GM18511 (cell line): ENCODE measurements around the gene NXN.
"Not testable (repeated sequence)": the region's sequence is repeated elsewhere in the genome, so short reads cannot be mapped to it uniquely, and the experiment has no call there.

Source experiments
- ATAC-seq: cut with Tn5 transposase; IDR thresholded peaks from one replicate; pipeline ENCODE4 v1.9.1; 2021; ENCODE audit warnings: mild to moderate bottlenecking, moderate library complexity; ENCODE audit not compliant: unreplicated experiment

The NXN gene

DNA sequence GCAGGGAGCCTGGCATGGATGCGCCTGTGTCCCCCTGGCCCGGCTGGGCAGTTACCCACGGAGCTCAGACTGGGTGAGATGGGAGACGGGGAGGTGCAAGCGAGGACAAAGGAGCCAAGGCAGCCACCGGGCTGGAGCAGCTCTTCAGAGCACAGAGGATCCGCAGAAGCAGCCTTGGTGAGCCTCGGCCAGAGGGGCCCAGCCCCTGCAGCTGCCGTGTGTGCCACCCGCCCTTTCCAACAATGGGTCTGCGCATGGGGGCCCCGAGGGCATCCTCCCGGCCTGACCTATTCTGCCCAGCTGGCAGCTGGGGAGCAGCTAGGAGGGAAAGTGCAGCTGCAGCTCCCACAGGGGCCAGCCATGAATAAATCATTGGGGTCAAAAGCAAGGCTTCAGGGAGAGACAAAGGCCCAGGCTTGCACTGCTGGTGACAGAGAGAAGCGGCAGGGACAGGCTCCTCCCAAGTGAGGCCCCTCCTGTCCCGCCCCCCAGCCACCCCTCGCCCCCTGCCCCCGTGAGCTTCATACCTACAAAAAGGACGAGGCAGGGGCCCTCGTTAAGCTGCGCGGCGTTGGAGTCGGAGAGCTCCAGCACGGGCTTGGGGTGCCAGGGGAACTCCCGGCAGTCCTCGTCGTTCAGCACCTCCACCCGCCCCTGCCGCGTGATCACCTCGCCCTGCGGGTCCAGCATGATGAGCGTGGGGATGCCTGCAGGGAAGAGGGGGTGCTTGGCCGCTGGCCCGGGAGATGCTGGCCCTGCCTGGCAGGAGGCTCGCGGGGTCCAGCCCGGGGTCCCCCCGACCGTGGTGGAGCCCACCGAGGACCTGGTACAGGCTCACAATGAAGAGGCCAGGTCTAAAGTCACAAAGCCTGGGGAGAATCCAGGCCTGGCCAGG lies 174.8 kb downstream of the NXN start:
- no peak for ATAC-seq

DNA sequence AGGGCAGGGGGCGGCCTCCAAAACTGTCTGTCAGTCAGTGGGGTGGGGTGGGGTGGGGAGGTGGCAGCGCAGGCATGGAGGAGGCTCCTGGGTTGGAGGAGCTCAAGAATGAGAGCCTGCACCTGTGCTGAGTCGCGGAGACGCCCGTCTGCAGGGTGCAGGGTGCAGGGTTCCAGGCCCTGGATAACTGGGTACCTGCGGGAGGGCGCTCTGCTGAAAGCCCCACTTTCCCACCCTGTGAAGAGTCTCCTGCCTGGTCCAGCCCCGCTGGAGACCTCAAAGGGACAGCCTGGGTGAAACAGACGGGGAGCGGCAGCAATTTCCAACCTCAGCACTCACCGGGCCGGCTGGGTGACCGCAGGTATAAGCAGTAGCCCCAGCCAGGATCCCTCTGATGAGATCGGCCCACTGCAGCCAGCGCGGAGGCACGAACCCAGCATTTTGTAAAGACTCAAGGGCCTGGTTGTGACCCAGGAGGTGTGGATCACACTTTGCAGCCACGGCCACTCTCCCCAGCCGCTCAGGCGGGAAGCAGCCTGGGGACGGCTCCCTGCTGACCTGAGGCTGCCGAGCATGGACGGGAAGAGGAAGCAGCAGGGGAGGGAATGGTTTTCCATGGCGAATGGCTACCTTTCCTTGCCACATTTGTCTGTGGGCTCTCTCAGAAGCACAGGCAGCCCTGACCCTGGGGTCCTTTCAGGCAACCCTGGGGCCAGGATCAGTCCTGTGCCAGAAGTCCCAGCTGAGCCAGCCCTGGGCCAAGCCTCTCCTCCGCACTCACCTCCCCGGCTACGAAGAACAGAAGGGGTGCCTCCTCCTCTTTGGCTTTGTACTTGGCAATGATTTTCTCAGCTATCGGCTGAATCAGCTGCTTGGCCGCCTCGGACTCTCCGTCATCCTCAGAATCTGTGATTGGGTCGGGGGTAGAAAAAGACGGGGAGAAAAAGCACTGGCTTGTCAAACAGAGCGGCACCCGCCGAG lies 176.4 kb downstream of the NXN start:
- ATAC-seq, result no peak

DNA sequence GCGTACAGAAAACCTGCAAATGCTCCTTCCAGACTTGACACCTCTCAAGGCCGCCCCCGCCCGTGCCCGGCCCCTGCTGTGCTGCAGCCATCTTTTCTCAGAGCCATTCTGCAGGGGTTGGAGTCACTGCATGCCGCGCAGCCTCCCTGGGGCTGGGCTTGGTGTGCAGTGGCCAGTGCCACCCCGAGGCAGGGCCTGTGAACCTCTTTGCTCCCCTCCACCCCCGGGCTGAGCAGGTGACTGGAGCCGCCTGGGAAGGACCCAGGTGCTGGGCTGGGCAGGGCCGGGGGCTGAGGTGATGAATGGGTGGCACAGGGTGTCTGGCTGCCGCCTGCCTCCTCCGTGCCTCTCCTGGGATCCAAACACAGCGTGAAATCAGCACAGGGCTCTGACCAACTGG lies 177.1 kb downstream of the NXN start:
- ATAC-seq, result no peak

DNA sequence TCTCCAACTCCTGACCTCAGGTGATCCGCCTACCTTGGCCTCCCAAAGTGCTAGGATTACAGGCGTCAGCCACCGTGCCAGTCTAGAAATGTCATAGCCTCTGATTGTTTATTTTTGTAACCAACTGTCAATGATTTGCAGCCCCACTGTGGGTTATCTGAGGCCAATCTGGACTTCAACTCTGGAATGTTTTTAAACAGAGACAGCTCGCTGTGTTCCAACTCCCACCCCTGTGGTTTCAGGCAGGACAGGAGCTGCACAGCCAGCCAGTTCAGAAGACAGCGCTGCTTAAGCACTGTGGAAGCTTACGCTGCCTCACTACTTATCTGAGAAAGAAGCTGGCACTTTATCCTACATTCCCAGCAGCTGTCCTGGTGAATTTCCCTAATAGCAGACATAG lies 177.9 kb downstream of the NXN start:
- ATAC-seq, result no peak

DNA sequence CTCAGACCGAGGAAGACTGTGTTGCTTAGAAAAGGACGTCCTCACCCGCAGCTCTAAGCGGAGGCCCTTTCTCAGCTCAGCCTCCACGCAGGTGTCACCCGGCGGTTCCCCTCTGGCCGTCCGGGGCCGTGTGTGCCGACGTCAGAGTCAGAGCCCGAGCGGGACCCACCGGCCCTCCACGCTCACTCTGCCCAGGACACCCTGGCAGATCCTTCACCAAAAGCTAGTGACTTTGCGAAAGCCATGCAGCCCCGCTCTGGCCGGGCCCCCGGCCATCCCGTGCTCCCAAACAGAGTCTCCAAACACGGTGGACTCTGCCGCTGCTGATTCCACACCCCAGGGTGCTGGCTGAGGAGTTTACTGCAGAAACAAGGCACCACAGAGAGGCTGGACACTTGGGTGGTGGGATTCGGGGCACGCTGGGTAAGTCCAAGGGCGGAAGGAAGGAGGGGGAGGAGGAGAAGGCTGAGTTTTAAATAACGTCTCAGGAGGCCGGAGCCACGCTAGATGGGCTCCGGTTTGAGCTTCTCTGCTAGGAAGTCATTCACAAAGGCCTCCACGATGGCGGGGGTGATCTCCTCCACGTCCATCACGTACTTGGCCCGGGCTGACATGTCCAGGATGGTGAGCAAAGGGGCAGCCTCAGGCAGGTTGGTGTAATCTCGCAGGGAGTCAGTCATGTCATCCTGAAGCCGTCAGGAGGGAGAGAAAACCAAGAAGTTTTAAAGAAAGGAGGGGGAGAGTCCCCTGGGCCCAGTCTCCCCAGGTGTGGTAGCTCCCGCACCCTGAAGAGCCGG lies 178.9 kb downstream of the NXN start:
- no peak for ATAC-seq

DNA sequence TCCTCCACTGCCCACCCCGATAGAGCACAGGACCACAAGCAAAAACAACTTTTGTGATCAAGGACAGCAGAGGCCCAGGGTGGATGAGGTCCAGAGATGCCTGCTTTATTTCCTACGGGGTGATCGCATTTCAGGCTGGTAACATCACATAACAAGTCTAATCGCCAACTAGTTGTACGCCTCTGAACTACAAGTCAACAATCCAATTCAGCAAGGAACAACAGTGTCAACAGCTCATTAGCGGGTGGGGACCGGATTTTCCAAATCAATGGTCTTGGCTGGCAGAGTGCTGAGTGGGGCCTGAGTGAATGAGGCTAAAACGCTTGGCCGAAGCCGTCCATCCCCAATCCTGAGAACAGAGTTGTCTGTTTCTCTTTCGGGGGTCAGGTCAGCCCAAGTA lies 180.3 kb downstream of the NXN start:
- ATAC-seq, result no peak

DNA sequence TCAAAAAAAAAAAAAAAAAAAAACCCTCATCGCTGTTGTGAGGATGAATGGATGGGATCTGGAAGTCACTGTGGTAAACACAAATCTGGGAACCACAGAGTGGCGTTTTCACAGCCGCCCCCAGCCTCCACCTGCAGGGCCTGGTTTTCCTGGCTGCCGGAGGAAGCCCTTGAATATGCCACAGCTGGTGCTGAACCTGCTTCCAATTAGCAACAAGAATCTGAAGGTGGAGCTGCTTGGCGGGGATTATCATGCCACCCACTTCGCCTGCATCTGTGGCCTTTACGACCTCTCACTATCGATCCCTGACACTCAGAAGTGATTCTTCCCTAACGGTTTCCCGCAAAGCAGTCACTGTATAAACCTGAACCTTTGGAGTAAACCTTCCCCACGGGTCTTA lies 181.3 kb downstream of the NXN start:
- no peak for ATAC-seq

DNA sequence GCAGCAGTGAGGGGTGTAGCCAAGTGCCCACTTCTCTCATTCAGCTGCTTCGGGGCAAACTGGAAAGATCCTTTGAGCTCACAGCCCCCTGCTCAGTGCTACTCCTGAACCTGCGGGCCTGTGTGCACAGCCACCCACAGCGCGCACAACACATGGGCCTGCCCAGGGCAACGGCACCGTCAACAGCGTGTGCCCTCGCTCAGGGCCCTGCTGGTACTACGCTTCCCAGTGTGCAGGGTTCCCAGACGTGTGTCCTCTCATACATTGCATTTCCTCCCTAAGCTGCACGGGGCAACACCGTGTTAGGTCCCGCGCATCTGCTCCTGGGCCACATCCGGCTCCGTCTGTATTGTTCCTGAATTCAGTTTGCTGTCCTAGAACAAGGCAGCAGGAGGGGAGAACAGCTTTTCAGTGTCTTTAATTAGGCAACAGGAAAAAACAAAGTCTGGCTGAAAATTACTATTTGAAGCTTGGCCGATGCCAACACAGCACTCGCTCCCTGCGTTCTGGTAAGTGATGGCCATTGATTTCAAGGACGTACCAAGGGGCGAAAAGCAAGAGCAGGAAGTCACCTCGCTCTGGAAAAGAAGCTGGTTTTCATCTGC lies 182.2 kb downstream of the NXN start:
- no peak for ATAC-seq

DNA sequence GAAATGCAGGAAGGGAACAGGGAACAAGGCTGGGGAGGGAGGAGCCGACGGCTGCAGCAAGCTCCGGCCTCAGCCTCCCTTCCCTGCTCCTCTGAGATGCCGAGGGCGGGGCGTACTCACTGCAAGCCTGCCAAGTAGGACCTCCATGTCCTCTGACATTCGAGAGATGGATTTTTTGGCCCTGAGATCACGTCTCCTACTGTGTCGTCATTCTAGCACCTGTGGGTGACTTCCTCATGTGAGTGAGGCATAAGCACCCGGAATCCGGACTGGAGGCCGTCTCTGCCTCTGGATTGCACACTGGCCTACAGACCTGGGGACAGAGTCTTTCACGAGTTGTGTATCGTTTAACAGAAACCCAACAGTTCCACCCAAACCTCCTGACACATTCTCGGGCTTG lies 183.0 kb downstream of the NXN start:
- ATAC-seq, result no peak

DNA sequence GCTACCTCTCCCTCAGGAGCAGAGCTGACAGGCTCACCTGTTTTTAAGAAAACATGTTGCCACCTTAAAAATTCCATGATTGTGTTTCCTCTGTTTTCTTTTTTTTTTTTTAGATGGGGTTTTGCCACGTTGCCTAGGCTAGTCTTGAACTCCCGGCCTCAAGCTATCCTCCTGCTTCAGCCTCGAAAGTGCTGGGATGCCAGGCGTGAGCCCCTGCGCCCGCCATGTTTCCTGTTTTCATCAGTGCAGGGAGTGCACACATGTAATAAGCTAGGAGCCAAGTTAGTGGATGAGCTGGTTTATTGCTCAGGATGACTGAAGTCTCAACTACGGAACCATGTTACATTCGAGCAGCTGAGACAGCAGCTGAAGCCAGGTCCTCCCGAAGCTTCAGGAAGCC lies 183.9 kb downstream of the NXN start:
- no peak for ATAC-seq

DNA sequence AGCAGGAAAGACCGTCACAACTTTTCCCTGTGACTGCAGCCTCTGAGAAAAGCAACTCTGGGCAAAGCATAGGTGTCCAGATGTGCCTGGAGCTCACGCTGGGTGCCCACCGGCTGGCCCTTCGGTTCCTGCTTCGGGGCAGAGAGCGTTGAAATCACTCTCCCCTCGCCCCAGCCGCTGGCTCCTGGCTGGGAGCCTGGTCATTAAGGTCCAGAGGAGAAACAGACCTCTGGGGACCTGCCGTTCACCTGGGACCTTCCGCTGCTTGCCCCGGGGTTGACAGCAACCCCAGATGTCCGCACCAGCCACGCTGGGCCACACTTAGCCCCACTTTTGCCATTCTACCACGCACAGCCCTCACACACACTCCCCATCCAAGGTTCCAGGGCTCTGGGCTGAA lies 184.3 kb downstream of the NXN start:
- no peak for ATAC-seq

DNA sequence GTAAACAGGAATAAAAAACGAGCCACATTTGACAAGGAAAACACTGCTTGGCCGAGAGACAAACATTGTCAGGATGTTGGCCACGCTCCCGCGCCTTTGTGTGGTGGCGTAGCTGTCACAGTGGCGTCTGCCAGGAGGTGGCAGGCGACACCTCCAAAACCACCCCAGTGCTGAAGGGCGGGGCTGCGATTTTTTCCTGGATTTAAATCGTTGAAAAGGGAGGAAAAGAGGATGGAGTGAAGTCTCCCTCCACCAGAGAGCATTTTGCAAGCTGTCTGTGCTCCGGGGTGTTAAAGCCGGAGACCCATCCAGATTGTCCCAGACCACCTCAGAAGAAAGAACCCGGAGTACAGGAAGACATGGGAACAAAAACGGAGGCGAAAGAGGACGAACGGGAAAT lies 184.7 kb downstream of the NXN start:
- no peak for ATAC-seq

DNA sequence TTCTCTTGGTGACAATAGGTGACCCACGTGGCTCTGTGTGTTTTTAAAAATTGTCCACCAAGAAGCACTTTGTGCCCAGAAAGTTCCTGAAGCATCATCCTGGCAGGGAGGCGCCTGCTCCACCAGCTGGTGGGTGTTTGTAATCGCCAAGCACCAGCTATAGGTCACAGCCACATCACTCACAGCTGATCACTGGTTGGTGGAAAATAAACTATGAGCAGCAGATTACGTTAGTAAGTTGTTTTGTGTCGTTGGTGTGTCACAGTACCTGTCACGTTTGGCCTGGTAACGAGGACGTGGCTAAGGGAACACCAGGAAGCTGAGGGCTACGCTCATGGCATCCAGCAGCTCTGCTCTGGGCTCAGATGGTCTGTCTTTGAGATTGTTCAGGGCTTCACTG lies 187.3 kb downstream of the NXN start:
- ATAC-seq, result no peak

DNA sequence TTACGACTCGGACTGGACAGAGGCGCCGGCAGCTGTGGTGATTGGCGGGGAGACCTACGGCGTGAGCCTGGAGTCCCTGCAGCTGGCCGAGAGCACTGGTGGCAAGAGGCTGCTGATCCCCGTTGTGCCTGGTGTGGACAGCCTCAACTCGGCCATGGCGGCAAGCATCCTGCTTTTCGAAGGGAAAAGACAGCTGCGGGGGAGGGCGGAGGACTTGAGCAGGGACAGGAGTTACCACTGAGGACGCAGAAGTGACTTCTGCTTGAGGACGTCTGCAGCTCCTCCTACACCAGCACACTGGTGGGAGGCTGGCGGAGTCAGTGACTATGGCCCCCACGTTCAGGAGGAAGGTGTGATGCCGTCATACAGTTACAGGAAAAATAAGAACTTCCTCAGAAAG lies 187.7 kb downstream of the NXN start:
- ATAC-seq, result no peak

DNA sequence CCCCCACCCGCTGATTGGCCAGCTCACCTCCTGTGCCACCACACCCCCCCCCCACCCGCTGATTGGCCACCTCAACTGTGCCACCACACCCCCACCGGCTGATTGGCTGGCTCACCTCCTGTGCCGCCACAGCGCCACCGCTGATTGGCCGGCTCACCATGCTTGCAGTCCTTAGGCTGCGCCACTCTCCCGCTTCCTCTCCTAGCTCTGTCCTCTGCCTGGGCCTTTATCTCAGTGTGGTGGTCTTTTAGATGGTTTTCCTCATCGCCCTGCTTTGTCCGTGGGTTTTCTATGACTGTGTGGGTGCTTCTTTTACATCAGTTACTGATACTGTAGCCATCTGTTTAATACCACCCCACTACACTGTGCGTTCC lies 188.7 kb downstream of the NXN start:
- not testable (repeated sequence) for ATAC-seq

DNA sequence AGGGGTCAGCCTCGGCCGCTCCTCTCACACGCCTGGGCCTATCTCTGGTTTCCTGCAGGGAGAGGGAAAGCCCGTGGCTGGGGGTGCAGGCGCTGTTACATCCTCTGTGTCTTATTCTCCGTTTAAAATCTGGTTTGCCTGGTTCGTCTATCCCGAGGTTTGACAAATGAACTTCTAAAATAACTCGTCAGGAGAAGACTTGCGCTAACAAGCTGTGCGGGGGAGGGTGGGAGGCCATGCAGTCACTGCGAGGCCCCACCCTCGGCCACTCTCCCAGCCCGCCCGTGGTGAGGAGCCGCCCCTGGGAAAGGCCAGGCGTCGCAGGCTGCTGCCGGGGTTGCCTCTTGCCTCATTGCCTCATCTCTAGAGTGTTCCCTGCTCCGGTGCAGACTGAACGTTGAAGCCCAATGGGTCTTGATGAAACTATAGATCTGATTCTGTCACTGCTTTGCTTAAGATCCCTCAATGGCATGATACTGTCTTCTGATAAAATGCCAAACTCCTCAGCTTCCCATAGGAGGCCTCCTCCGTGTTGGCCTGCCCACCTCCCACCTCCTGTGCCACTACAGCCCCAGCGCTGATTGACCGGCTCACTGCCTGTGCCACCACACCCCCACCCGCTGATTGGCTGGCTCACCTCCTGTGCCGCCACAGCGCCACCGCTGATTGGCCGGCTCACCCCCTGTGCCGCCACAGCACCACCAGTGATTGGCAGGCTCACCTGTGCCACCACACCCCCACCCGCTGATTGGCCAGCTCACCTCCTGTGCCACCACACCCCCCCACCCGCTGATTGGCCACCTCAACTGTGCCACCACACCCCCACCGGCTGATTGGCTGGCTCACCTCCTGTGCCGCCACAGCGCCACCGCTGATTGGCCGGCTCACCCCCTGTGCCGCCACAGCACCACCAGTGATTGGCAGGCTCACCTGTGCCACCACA lies 189.4 kb downstream of the NXN start:
- ATAC-seq, result not testable (repeated sequence)

DNA sequence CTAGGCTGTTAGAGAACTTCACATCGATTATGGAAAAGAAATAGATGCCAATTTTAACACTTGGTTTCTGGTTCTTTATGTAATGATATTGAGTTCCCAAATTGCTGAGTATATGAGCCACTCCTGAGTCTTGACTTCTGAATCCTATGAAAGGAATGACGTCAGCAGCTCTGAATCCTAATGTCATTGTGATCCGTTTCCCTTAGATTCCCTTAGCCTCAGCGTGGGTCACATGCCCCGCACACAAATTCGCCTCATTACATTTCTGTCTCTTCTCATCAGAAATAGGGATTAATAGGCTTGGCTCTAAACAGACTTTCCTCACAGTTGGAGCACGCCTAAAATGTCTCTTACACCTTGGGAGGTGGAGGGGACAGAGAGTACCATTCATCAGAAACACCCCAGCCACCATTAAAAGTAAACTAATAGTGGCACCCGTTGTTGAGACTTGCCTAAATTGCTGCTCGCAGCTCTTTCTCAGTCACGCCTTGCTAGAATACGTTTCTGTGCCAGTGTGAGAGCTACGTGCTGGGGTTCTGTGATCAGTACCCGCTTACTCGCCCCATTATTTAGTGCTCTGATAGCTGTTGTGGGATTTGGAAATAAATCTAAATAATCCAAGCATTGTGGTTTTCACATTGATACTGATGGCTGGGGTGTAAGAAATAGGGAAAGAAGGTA lies 190.3 kb downstream of the NXN start:
- ATAC-seq, result no peak

DNA sequence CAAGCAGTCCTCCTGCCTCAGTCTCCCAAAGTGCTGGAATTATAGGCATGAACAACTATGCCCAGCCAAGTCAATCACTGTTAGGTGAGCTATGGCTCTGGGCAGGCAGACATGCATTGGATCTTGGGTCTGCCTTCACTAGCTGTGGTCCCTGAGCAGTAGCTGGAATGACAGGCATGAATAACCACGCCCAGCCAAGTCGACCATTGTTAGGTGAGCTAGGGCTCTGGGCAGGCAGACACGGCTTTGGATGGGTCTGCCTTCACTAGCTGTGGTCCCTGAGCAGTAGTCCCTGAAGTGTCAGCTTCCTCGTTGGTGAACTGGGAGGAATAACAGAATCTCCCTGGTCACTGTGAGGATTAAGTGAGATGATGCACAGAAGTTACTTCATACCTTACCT lies 191.0 kb downstream of the NXN start:
- no peak for ATAC-seq

DNA sequence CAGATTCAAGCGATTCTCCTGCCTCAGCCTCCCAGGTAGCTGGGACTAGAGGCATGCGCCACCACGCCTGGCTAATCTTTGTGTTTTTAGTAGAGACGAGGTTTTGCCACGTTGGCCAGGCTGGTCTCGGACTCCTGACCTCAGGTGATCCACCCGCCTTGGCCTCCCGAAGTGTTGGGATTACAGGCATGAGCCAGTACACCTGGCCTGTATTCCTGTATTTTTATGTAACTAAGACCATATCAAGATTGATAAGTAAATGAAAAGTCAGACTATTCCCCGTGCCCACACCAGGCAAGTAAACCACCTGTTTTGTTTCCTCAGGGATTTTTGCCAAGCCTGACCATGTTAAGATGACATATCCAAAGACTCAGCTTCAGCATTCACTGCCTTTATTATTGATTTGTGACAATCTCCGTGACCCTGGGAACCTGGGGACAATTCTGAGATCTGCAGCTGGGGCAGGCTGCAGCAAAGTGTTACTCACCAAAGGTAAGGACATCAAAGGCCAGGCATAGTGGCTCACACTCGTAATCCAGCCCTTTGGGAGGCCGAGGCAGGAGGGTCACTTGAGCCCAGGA lies 191.8 kb downstream of the NXN start:
- no peak for ATAC-seq
